ENCODE measurements around the gene OR1J4. TPM values are rescaled to one million over a fixed set of nuclear protein-coding genes. Genes with fewer than 3 reads are reported as not detected.
A peak's percentile ranks its signal among the peaks of the same experiment; 100 is the strongest.
"Not testable (repeated sequence)": the region's sequence is repeated elsewhere in the genome, so short reads cannot be mapped to it uniquely, and the experiment has no call there.

The OR1J4 gene
- total and polyA plus RNA-seq, 2 of the 13 experiments (the other 11 are each of a cell fraction or from before 2014, with no cell fraction given) = not detected

DNA sequence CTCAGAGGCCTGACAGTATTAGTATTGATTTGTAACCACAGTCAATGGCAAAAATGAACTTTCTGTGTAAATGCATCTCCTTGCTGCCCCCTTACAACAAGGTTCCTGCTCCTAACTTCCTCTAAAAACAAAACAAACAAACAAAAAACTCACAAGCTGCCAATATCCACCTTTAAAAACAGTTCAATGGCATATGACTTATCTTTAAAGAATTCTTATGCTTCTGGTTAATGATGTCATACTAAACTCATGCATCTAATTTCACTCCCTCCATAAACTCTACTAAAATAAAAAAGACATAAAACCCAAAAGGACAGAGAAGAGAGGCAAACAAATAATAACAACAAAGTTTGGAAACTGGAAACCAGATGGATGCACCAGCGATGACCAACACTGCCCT, 17.2 kb downstream of the OR1J4 start:
- FAIRE-seq (no peak), DNase-seq (ENCODE audit: low spot score) (no peak), ATAC-seq (no peak)
- Histone ChIP-seq H3K27ac (ENCODE audit: extremely low read length, insufficient read depth, low read length) (no peak overlapping the region), H3K4me2 (ENCODE audit: low read depth, low read length) (no peak overlapping the region), H3K36me3 (replicated peaks in 1 of 2; ENCODE audit: control insufficient read depth in 1 of 2, insufficient read depth in 2 of 2, low read length in 2 of 2) (no peaks in the 10 kb centered on the region), H2AFZ (ENCODE audit: low read length) (no peak overlapping the region), H3K9ac (ENCODE audit: insufficient read depth, low read depth, low read length) (no peak overlapping the region), H3K4me3 (replicated peaks in 1 of 3; ENCODE audit: insufficient read depth in 1 of 3, low read depth in 2 of 3, low read length in 3 of 3) (no peak overlapping the region), H3K79me2 (ENCODE audit: insufficient read depth, low read length) (no peaks in the 10 kb centered on the region), H4K20me1 (ENCODE audit: insufficient read depth, low read length) (no peaks in the 10 kb centered on the region), H3K27me3 (ENCODE audit: control insufficient read depth in 1 of 2, insufficient read depth in 2 of 2, low read length in 2 of 2) (no peaks in the 10 kb centered on the region), H3K4me1 (ENCODE audit: insufficient read depth, low read length) (no peaks in the 10 kb centered on the region), H3K9me3 (ENCODE audit: low read length) (peaks cover 8% of the 10 kb centered on the region; the same call in 1 of the 2 replicates)
- ChIA-PET CTCF (ENCODE audit: low intra/inter-chr PET ratio, low total read pairs) (no interaction called here), POLR2A (no interaction called here)
- BruUV-seq (replicated peaks) = no TSS peak
- WGBS (ENCODE audit: low lambda C conversion rate) = 0% methylated on average over 1 of the region's 1 CpG
- intact Hi-C loops (cut with micrococcal nuclease; ENCODE audit: unreplicated experiment) (no loop called here), in situ Hi-C loops (cut with HindIII; ENCODE audit: extremely low pct_ligation_motif_present, low pct_unique_long_range_greater_than_20kb) (no loop called here)
- TF ChIP-seq ATF7 (IDR thresholded peaks at IDR 0.05) = peak; percentile 89
- TF ChIP-seq ATF7 (CRISPR knock-in tag; IDR thresholded peaks at IDR 0.05) = no peak
- TF ChIP-seq TOE1 (CRISPR knock-in tag; IDR thresholded peaks at IDR 0.05) = no peak

DNA sequence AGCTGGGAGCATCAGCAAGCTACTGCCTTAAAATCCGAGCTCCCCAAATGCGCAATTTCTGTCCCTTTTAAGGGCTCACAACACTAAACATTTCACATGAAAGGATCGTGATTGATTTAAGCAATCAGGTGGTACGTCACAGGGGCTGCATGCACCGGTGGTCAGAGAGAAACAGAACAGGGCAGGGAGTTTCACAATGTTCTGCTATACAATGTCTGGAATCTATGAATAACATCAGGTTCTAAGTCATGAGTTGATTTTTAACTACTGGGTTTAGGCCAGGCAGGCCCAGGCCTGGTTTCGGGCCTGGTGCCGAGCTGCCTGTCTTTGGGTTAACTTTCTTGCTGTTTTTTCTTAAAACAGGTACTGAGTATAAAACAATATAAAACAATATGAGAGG, 18.1 kb downstream of the OR1J4 start:
- DNase-seq (ENCODE audit: low spot score); H3K9me3 ChIP-seq (ENCODE audit: low read length); CTCF ChIA-PET (ENCODE audit: low intra/inter-chr PET ratio, low total read pairs); H4K20me1 ChIP-seq (ENCODE audit: insufficient read depth, low read length); H3K4me3 ChIP-seq (replicated peaks in 1 of 3; ENCODE audit: insufficient read depth in 1 of 3, low read depth in 2 of 3, low read length in 3 of 3); H3K27me3 ChIP-seq (ENCODE audit: control insufficient read depth in 1 of 2, insufficient read depth in 2 of 2, low read length in 2 of 2); POLR2A ChIA-PET; H3K79me2 ChIP-seq (ENCODE audit: insufficient read depth, low read length); ATAC-seq; H3K4me1 ChIP-seq (ENCODE audit: insufficient read depth, low read length); H3K27ac ChIP-seq (ENCODE audit: extremely low read length, insufficient read depth, low read length); intact Hi-C loops (cut with micrococcal nuclease; ENCODE audit: unreplicated experiment); H2AFZ ChIP-seq (ENCODE audit: low read length); H3K9ac ChIP-seq (ENCODE audit: insufficient read depth, low read depth, low read length); H3K4me2 ChIP-seq (ENCODE audit: low read depth, low read length); H3K36me3 ChIP-seq (replicated peaks in 1 of 2; ENCODE audit: control insufficient read depth in 1 of 2, insufficient read depth in 2 of 2, low read length in 2 of 2); in situ Hi-C loops (cut with HindIII; ENCODE audit: extremely low pct_ligation_motif_present, low pct_unique_long_range_greater_than_20kb); BruUV-seq (replicated peaks); FAIRE-seq: not testable (repeated sequence)
- WGBS (ENCODE audit: low lambda C conversion rate) = 3% methylated on average over 7 of the region's 7 CpGs

DNA sequence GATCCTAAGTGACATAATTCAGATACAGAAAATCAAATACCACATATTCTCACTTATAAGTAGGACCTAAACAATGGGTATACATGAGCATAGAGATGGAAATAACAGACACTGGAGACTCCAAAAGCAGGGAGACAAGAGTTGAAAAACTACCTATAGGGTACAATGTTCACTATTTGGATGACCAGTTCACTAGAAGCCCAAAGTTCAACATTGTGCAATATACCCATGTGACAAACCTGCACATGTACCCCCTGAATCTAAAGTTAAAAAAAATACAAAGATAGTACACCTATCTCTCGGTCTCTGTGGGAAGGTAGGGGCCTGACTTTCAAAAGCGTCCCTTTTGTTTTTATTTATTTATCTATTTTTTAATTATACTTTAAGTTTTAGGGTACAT, 19.8 kb downstream of the OR1J4 start:
- Histone ChIP-seq H3K36me3 (replicated peaks in 1 of 2; ENCODE audit: control insufficient read depth in 1 of 2, insufficient read depth in 2 of 2, low read length in 2 of 2) (no peaks in the 10 kb centered on the region), H3K4me3 (replicated peaks in 1 of 3; ENCODE audit: insufficient read depth in 1 of 3, low read depth in 2 of 3, low read length in 3 of 3) (no peak overlapping the region), H3K9me3 (ENCODE audit: low read length) (peaks cover 8% of the 10 kb centered on the region; the same call in 1 of the 2 replicates), H3K79me2 (ENCODE audit: insufficient read depth, low read length) (no peaks in the 10 kb centered on the region), H3K4me1 (ENCODE audit: insufficient read depth, low read length) (no peaks in the 10 kb centered on the region), H4K20me1 (ENCODE audit: insufficient read depth, low read length) (no peaks in the 10 kb centered on the region), H2AFZ (ENCODE audit: low read length) (no peak overlapping the region), H3K4me2 (ENCODE audit: low read depth, low read length) (no peak overlapping the region), H3K27ac (ENCODE audit: extremely low read length, insufficient read depth, low read length) (no peak overlapping the region), H3K9ac (ENCODE audit: insufficient read depth, low read depth, low read length) (no peak overlapping the region), H3K27me3 (ENCODE audit: control insufficient read depth in 1 of 2, insufficient read depth in 2 of 2, low read length in 2 of 2) (no peaks in the 10 kb centered on the region)
- ChIA-PET CTCF (ENCODE audit: low intra/inter-chr PET ratio, low total read pairs) (no interaction called here), POLR2A (no interaction called here)
- FAIRE-seq (no peak), DNase-seq (ENCODE audit: low spot score) (no peak), ATAC-seq (no peak)
- no peak for TF ChIP-seq TBX3 (IDR thresholded peaks at IDR 0.05; ENCODE audit: borderline replicate concordance)
- peak; percentile 51 for TF ChIP-seq CEBPB (IDR thresholded peaks at IDR 0.05; ENCODE audit: borderline replicate concordance, low read depth, low read length)
- in situ Hi-C loops (cut with HindIII; ENCODE audit: extremely low pct_ligation_motif_present, low pct_unique_long_range_greater_than_20kb) = no loop called here
- intact Hi-C loops (cut with micrococcal nuclease; ENCODE audit: unreplicated experiment) = no loop called here
- no TSS peak for BruUV-seq (replicated peaks)
- WGBS (ENCODE audit: low lambda C conversion rate) = 24% methylated on average over 2 of the region's 2 CpGs
